Stimulated activated CD4-positive, alpha-beta T cell treated with anti-CD3 and anti-CD28 coated beads, Interleukin-12 subunit alpha, Interleukin-12 subunit beta, amount 100 ng/mL, for 24 hours (primary cell): ENCODE results near the gene ARHGAP28.

Source experiments
- DNase-seq, 2 experiments: peaks; one replicate each; pipeline ENCODE4 v3.0.0-alpha.2; 2020; ENCODE audit warnings: low read depth in 2 of 2

ARHGAP28 gene

DNA sequence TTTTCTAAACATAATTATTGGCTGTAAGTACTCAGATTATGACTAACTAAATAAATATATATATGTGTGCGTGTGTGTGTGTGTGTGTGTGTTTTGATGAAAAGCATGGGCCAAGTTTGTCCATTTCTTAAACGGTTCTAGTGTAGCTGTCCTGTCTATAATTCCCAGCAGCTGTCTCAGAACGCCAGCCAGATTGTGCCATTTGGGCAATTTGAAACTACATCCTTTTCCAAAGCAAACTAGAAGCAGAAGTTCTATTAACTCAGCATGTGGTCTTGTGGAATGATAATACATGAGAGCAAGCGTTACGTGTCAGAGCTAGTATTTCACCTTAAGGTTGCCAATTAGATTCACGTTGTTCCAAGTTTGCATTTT, 1.7 kb downstream of the ARHGAP28 start:
- no peak for DNase-seq

DNA sequence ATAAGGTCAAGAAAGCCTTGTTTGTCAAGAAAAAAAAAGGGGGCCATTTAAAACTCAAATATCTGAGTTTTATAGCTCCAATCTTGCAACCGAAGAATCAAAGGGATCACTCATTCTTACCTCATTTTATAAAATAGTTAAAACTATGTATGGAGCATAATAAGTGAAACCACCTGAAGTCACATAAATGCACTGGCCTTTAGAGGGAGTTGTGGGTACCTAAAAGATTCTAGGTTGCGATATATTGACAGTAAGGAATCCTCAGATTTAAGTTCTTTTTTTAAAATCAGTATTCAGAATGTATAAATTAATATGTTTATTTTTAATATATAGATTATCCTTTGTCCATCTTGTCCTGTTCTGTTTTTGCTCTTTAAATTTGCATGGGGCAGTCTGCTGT, 3.4 kb downstream of the ARHGAP28 start:
- no peak for DNase-seq

DNA sequence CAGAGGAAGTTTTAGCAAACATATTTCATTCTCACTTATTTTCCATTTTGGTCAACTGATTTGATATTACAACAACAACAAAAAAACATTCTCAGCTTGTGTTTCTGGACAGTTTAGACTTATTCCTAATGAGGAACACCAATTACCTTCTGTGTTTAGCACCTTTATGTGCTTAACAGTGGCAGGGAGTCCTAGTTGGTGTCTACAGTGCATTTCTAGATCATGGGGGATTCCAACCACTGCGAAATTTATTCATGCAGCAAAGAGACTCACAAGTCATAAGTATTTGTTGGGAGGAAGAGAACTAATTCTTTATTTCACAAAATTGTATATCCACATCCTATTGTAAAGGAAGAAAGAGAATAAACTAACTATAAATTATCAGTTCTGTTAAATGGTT, 4.2 kb downstream of the ARHGAP28 start:
- no peak for DNase-seq

DNA sequence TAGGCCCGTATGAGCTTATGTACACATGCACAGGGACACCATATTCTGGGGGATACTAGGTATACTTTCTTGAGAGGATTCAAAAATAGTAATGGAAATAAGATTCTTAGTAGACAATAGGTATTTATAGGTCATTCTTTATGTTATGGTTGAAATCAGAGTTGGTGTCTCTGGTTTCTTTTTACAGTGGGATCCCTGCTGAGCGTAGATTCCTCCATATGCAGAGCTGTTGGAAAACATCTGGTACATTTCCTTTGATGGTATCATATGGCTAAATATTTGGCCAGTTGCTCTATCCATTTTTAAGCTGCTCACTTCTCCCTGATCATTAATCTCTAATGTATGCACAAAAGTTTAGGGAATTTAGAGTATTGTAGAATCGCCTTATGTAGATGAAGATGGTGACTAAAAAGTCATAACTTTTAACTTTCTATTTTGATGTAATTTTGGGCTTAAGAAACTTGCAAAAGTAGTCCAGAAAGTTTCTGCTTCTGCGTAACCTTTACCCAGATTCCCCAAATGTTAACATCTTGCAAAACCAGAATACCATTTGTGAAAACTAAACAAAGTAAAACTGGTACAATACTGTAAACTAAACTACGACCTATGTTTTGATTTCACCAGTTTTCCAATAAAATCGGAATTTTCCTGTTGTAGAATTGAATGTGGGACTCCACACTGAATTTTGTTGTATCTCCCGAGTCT, 5.4 kb downstream of the ARHGAP28 start:
- no peak for DNase-seq

DNA sequence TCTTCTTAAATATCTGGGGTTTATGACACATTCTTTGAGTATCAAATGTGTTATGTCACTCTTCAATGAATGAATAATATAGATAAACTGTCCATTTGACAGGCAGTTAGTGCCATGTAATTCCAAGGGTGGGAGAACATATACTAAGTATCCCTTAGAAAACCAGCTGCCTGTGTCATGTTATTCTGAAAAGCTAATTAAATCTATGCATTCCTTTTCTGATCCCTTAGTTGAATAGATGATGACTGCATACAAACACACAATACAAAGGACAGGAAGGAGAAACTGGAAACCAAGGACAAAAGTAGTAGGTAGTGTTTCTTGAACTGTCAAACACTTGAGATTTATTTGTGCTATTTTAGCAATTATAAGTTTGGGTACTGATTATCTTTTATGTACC, 8.3 kb downstream of the ARHGAP28 start:
- DNase-seq, result no peak

DNA sequence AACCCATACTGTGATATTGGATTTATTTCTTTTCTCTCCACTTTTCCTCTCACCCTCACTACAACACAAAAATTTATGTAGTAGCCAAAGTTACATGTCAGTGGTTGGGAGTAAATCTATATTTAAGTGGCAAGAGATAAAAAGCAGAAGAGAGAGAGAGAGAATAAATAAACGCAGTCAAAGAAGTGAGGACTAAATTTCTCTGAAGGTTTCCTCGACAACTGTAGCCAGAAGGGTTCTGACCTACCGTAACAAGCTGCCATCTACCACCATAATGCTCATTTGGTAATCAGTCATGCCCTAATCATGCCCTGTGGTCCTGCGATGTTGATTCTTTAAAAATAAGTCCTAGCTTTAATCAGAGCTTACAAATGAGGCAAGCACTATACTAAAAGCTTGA, 9.1 kb downstream of the ARHGAP28 start:
- no peak for DNase-seq

DNA sequence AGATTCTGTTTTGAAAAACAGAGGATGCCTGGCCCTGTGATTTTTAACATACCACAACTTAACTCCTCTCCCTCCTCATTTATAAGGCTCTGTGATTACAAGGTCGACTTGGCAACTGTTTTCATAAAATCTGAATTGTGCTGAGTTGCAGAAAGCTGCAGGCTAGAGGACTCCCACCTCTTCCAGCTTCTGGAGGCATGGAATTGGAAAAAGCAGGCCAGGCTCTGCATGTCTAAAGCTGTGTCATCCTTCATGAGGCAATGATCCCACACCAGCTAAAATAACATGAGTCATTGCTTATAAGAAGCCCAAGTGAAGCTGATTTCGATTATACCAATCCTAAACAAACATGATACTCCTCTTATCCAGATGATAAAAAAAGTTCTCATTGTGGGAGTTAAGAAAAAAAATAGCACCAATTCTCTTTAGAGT, 11.7 kb downstream of the ARHGAP28 start:
- DNase-seq, result no peak

DNA sequence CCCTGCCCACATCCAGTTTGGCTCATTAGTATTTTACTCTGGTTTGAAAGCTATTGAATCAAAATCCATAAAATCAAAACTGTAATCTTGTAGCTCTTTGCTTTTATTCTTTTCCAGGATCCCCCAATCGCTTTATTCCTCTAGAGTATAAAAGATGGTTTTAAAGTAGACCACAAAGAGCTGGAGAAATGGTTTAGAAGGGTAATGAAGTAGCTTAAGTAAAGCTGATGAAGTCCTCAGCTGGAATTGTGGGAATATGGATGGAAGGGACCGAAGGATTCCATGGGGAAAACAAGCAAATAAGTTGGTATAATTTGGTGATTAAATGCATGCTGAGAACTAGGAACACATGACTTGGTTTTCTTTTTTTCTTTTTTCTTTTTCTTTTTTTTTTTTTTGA, 12.3 kb downstream of the ARHGAP28 start:
- DNase-seq, result no peak

DNA sequence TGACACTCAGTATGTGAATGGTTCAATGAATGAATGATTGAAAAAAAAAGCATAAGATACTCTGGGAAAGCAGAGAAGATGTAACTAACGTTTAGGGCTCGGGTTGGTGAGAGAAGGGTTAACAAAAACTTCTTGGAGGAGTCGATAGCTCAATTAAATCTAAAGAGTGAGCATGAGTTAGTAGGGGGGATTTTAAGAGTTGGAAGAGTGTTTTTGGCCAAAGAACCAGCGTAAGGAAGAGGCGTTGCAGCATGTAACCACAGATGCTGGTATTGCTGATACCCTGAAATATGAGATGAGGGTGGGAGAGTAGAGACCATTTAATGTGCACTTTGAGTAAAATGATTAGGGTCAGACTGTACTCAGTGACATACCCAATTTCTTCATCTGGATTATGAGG, 14.5 kb downstream of the ARHGAP28 start:
- DNase-seq, result no peak

DNA sequence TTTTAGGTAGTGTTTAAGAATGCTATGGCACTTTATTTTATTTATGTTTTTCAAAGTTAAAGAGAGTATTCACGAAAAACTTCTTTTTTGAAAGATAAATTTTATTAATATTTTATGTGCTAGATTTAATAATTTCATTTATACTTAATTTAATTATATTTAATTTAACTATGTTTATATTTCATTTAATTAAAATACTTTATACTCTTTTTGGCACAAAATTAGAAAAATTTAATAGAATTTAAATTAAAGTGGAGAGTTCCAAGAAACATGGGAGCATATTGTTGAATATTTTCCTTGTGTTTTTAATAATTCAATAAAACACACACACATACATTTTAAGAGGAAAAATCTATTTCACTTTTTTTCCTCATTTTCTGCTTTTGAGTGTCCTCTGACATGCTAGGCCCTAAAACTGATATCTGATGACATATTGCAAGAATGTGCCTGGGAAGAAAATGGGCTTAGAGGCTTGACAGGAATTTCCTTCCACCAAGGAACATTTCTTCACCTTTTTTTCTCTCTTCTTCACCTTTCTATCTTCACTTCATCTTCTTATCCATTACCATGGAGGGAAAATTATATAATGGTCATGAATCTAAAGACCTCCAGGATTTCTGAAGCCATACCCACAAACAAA, 15.4 kb downstream of the ARHGAP28 start:
- no peak for DNase-seq

DNA sequence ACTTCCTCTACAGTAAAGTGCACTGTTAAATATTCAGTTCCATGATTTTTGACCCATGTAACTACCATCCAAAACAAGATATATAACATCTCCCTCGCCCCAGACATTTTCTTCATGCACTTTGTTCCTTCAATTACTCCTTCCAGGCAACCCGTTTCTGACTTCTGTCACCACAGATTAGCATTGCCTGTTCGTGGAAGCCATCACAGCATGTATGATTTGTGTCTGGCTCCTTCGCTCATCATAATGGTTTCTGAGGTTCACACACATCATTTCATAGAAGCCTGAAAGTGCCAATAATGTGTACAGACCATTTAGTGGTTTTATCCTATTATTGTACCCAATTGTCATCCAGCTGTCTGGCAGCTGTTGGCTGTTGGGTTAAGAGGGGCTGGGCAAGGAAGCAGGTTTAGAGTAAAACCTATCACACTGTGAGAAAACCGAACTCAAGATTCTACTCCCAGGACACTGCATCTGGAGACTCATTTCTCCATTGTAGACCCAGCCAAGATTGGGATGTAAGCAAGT, 16.1 kb downstream of the ARHGAP28 start:
- DNase-seq, result no peak

DNA sequence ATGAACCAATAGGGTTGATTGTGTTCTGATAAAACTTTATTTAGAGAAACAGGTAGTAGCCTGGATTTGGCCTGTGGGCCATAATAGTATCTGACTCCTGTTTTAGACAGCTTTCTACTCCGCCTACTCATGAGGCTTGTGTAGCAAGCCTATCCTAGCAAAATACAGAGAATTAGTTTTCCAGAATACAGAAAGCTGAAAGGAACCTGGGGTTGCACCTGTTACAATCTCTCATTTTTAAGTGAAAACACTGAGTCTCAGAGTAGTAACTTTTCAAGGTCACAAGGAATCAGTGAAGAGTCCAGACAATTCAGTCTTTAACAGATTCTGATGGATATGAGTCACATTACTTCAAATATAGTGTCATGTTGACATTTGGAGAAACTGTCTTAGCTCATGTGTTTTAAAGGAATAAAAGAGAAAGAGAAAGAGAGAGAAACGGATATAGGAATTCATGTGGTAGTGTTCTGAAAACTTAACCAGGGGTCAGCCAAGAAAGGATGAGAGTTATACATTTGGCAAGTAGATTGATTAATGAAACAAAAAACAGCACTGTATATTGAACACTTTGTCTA, 17.0 kb downstream of the ARHGAP28 start:
- no peak for DNase-seq

DNA sequence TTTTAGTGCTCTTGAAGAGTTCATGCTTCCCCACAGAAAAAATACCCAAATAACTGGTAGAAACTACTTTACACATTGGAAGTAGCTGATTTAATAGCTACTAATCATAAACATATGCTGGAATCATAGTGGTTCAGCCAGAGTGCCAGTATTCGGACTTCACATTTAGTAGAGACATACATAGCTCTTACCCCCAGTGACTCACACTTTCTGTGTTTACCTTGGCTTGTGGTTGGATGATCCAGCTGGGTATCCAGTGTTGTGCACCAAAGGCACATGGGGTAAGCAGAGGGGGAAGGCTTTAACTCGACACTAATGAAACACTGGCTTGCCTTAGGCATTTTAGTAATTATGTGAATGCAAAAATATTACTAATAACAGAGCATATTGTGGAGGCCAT, 18.1 kb downstream of the ARHGAP28 start:
- no peak for DNase-seq

DNA sequence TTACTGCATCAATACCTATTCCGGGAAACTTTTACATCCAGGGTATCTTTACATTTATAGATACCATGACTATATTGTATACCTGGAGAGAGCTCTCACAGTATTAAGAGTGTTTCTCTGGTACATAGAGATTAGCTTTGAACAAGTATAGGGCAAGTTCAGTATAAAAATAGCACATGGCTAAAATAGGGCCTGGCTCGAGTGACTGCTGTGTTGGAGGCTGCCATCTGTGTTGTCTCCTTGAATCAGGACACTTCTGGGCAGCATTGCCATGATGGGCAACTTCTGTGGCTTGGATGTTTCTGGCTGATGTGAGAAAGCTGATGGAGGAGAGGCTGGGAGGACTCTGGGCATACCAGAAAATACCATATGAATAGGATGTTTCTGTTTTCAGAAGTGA, 18.7 kb downstream of the ARHGAP28 start:
- DNase-seq, result no peak

DNA sequence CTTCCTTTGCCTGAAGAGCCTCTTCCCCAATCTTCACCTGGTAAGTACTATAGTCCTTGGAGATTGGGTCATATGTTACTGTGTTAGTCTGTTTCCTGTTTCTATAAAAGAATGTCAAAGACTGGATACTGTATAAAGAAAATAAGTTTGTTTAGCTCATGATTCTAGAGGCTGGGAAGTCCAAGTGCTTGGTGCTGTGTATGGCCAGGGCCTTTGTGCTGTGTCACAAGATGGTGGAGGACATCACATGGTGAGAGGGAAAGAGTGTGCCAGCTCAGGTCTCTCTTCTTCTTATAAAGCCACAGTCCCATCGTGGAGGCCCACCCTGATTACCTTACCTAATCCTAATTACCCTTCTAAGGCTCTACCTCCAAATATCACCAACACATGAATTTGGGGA, 20.9 kb downstream of the ARHGAP28 start:
- DNase-seq, result no peak

DNA sequence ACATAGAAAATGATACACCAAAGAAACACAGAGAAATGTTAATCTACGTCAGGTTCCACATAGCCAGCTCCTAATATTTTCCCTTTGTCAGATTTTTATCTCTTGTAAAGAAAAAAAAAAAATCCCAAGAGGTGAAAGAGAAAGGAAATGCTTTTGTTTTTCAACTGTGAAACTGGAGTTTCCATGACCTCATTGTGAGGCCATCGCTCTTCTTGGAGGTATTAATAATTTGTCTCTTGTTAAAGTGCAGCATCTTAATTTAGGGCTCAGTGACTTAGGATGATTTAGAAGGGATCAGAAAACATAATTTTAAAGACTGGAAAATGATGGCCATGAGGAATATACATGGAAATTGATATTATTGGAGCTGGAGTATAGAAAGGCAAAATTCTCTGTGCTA, 21.7 kb downstream of the ARHGAP28 start:
- no peak for DNase-seq

DNA sequence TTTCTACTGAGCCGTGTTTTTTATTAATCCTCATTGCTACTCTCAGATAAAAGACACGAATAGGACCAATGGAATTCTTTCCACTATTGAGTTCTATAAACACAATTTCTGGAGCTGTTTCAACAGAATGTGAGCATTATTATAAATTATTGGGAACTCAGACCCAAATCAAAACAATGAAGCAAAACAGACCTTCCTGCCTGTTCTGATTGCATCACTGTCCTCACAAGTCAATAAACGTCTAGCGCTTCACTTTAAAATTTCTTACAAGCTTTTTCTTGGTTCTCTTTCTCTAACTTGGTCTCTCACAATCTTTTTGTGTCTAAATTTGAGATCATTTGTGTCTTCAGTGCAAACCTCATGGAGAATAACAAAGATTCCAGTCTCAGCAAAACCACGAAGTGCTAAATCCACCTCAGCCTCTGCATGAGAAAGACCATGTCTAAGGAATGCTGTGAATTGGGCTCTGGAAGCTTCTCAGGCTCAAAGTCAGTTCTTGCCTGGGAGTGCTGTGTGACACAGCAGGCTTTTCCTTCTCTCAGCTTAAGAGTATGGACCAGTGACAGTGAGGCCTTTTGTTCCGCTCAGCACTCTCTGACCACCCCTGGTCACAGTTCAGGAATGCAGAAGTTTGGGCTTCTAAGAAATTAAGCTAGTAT, 22.8 kb downstream of the ARHGAP28 start:
- DNase-seq, result no peak

DNA sequence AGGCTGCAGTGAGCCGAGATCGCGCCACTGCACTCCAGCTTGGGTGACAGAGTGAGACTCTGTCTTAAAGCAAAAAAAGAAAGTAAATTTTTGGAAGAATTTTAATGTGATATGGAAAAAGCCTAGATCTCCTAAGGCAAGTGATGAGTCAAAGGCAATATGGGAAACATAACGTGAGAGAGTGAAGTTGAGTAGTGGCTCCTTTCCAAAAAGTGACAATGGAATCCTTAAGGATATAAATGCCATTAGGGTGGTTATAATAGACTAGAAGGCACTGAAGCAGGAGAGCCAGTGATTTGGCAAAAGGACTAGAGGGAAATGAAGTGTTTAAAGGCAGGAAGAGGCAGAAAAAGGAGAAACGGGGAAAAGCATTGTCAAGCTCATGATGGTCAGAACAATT, 25.6 kb downstream of the ARHGAP28 start:
- no peak for DNase-seq

DNA sequence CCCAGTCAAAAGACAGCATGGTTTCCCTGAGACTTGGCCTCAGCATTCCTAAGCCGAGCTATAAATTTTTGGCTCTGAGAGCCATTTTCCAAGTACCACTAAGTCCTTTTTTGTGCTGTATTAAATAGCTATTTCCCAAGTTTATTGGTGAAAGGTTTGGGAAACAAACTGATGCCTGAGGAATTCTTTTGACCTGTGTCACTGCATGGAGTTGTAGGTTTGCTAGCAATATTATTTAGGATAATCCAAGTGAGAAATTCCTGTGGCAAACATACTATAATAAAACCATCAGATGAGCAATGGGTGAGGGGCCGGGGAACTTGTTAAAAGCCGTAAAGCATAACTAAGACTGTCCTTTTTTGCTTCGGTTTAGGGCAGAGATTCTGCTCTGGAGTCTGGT, 28.4 kb downstream of the ARHGAP28 start:
- no peak for DNase-seq

DNA sequence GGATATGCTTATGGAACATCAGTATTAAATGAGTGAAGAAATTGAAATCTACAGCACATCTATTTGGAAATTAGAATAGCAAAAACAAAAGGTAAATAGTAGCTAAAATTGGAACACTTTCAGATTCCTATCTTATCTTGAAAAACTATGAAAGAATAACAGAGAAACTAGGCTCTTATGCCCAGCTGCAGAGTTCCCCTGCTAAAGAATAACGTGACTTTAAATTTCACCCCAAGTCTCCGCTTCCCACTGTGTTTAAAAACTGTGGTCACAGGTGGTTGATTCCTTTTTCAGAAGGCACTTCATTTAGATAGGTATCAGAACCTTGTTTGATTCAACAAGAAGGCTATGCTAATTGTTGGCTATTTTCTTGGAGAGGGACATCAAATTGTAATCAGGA, 30.1 kb downstream of the ARHGAP28 start:
- DNase-seq, result no peak

DNA sequence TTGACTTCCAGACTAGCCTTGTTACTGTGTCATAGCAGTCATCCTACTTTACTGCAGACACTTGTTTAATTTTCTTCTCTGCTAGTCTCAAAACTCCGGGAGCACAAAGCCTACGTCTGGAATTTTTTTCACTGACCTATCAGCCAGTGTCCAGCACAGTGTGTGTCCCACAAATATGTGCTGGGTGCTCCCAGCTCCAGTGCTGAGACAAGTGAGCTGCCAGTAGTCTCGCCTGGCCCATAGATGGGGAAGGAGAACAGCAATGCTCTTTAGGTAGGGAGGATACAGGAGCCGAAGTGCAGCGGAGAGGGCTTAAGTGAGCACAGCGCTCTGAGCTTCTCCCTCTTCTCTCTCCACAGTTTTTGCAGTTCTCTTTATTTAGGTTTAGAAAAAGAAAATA, 34.0 kb downstream of the ARHGAP28 start:
- DNase-seq, result no peak

DNA sequence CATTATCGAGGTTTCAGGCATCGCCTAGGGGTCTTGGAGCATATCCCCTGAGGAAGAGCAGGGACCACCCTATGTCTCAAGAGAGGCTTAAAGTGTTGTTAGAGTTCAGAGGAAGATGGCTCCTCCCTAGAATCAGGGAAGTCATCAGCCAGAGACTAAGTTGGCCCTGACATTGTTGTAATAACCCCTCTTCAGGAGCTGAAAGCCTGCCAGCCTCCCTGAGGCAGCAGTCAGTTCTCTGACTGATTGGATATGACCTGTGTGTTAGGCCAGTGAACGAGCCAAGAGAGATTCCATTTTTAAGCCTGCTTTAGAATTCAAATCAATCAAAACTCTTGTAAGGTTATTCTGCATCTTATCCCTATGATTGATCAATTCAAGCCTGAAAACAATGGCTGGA, 34.9 kb downstream of the ARHGAP28 start:
- no peak for DNase-seq

DNA sequence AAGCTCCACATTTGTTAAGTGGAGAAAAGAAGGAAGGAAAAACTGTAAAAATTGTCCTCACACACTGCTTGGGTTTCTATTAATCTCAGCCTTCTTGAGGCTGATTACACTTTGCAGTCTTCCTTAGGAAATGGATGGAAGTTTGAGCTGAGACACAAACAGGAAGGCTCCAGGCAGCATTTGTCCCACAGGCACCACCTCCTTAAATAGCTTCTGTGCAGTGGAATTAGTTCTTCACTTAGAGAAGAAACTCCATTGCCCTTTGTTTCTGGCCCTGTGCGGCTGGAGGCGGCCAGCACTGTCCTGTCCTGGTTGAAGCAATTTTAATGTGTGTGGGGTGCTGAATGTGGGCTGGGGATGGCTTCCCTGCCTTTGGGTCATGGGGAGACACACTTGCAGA, 44.3 kb downstream of the ARHGAP28 start:
- no peak for DNase-seq
